H1 (cell line): ENCODE results near the gene INO80C. TPM values are rescaled to one million over a fixed set of nuclear protein-coding genes. Genes with fewer than 3 reads are reported as not detected.

Source experiments
- CTCF ChIA-PET: fragments of 300-600 bp; sonication (Branson Sonifier 250); formaldehyde crosslinking; loops from one replicate; lab custom pipeline; 2021; ENCODE audit not compliant: partially characterized antibody; lab: Charles Lee
- POLR2A ChIA-PET: fragments of 300-600 bp; sonication (Branson Sonifier 250); formaldehyde crosslinking; loops from one replicate; lab custom pipeline; 2021; ENCODE audit warnings: inconsistent platforms; ENCODE audit not compliant: partially characterized antibody; lab: Charles Lee
- DNase-seq, 2 experiments: peaks; one replicate each; pipeline versions ENCODE4 v3.0.0 to v3.0.0-alpha.2; 2010 to 2022; ENCODE audit warnings: low spot score in 2 of 2, low read depth in 1 of 2, mixed read lengths in 1 of 2
- FAIRE-seq: peaks from 2 replicates; lab custom pipeline; 2011; peaks lifted over from hg19 to GRCh38; lab: Jason Lieb, UNC
- H2AFZ ChIP-seq: 2 replicates; pipeline ENCODE4 v1.8.1; 2012; ENCODE audit warnings: low read length, inconsistent platforms
- H2AK5ac ChIP-seq: 2 replicates; pipeline ENCODE4 v1.6.1; 2013; ENCODE audit warnings: low read depth, low read length
- H2BK120ac ChIP-seq: replicated peaks from 2 replicates; pipeline ENCODE3; 2013; ENCODE audit warnings: low read depth, low read length, inconsistent platforms
- H2BK12ac ChIP-seq: 2 replicates; pipeline ENCODE4 v1.6.1; 2013; ENCODE audit warnings: low read depth, low read length
- H2BK15ac ChIP-seq: 2 replicates; pipeline ENCODE4 v1.6.1; 2013; ENCODE audit warnings: low read length
- H2BK20ac ChIP-seq: 2 replicates; pipeline ENCODE4 v1.6.1; 2013; ENCODE audit warnings: low read length
- H2BK5ac ChIP-seq: 2 replicates; pipeline ENCODE4 v1.6.1; 2013; ENCODE audit warnings: low read depth, low read length
- H3K14ac ChIP-seq: 2 replicates; pipeline ENCODE4 v1.6.1; 2013; ENCODE audit warnings: inconsistent platforms; ENCODE audit not compliant: insufficient read length
- H3K18ac ChIP-seq: 2 replicates; pipeline ENCODE4 v1.6.1; 2013; ENCODE audit warnings: low read length; ENCODE audit errors: extremely low read depth
- H3K23ac ChIP-seq: 2 replicates; pipeline ENCODE4 v1.6.1; 2013; ENCODE audit warnings: inconsistent platforms; ENCODE audit not compliant: insufficient read length
- H3K23me2 ChIP-seq: 2 replicates; pipeline ENCODE4 v1.6.1; 2013; ENCODE audit warnings: low read depth, low read length
- H3K27ac ChIP-seq: 2 replicates; pipeline ENCODE4 v1.6.1; 2011; ENCODE audit warnings: low read depth, low read length, inconsistent platforms
- H3K27me3 ChIP-seq, 4 experiments: replicated peaks in 1 of 4; 1 replicate in 1 of 4; 2 replicates in 3 of 4; pipeline versions ENCODE4 v1.6.1 to v1.8.1; 2011 to 2013; ENCODE audit warnings: low read length in 3 of 4, mild to moderate bottlenecking in 3 of 4, inconsistent platforms in 2 of 4, mixed read lengths in 2 of 4, moderate library complexity in 1 of 4; ENCODE audit not compliant: control insufficient read depth in 3 of 4, insufficient read depth in 3 of 4; ENCODE audit errors: extremely low read depth in 1 of 4
- H3K36me3 ChIP-seq, 4 experiments: 2 replicates each; pipeline versions ENCODE4 v1.6.1 to v1.8.1; 2011 to 2013; ENCODE audit warnings: mild to moderate bottlenecking in 4 of 4, low read length in 3 of 4, moderate library complexity in 2 of 4, control low read depth in 1 of 4, inconsistent platforms in 1 of 4; ENCODE audit not compliant: insufficient read depth in 4 of 4, control insufficient read depth in 2 of 4
- H3K4ac ChIP-seq: replicated peaks from 2 replicates; pipeline ENCODE3; 2013; ENCODE audit warnings: low read length, low read depth, mixed read lengths, inconsistent platforms; ENCODE audit not compliant: insufficient read length
- H3K4me1 ChIP-seq, 4 experiments: replicated peaks in 1 of 4; 1 replicate in 1 of 4; 2 replicates in 3 of 4; pipeline versions ENCODE4 v1.6.1 to v1.8.1; 2011 to 2013; ENCODE audit warnings: low read length in 3 of 4, inconsistent platforms in 2 of 4, mixed read lengths in 1 of 4; ENCODE audit not compliant: insufficient read depth in 4 of 4, control insufficient read depth in 3 of 4
- H3K4me2 ChIP-seq, 2 experiments: 2 replicates each; pipeline versions ENCODE4 v1.6.1 to v1.8.1; 2011 to 2013; ENCODE audit warnings: low read depth in 2 of 2, low read length in 2 of 2, control low read depth in 1 of 2, inconsistent platforms in 1 of 2, mild to moderate bottlenecking in 1 of 2; ENCODE audit not compliant: insufficient read depth in 1 of 2
- H3K4me3 ChIP-seq, 4 experiments: fragments of 200-600, 300-600 bp in 1 of 4; sonication (generic), shearing (Covaris generic), sonication (Bioruptor Twin) in 1 of 4; 2 replicates each; pipeline versions ENCODE4 v1.5.1 to v1.8.1; 2011 to 2016; ENCODE audit warnings: low read length in 4 of 4, low read depth in 3 of 4, control low read depth in 2 of 4, inconsistent platforms in 2 of 4, mild to moderate bottlenecking in 2 of 4, mixed read lengths in 1 of 4, moderate library complexity in 1 of 4; ENCODE audit not compliant: insufficient read depth in 2 of 4; ENCODE audit errors: extremely low read depth in 1 of 4
- H3K56ac ChIP-seq: replicated peaks from 2 replicates; pipeline ENCODE3; 2013; ENCODE audit warnings: low read depth, mild to moderate bottlenecking, mixed read lengths, low read length, inconsistent platforms; ENCODE audit not compliant: insufficient read length
- H3K79me1 ChIP-seq: 2 replicates; pipeline ENCODE4 v1.6.1; 2013; ENCODE audit warnings: low read depth, low read length, control low read depth
- H3K79me2 ChIP-seq, 2 experiments: 2 replicates each; pipeline versions ENCODE4 v1.6.1 to v1.8.1; 2012 to 2013; ENCODE audit warnings: low read length in 2 of 2, mild to moderate bottlenecking in 2 of 2, inconsistent platforms in 1 of 2; ENCODE audit not compliant: insufficient read depth in 2 of 2, control insufficient read depth in 1 of 2
- H3K9ac ChIP-seq, 4 experiments: replicated peaks in 1 of 4; 1 replicate in 1 of 4; 2 replicates in 3 of 4; pipeline versions ENCODE4 v1.6.1 to v1.8.1; 2011 to 2013; ENCODE audit warnings: low read depth in 3 of 4, low read length in 3 of 4, control low read depth in 2 of 4, mild to moderate bottlenecking in 2 of 4, moderate library complexity in 2 of 4, inconsistent platforms in 1 of 4; ENCODE audit errors: extremely low read depth in 1 of 4
- H3K9me3 ChIP-seq, 2 experiments: 2 replicates each; pipeline versions ENCODE4 v1.6.1 to v1.8.1; 2012 to 2013; ENCODE audit warnings: mild to moderate bottlenecking in 2 of 2, moderate library complexity in 2 of 2, control low read depth in 1 of 2, inconsistent platforms in 1 of 2, low read depth in 1 of 2, low read length in 1 of 2, mixed read lengths in 1 of 2; ENCODE audit not compliant: insufficient read depth in 2 of 2
- H4K20me1 ChIP-seq, 2 experiments: replicated peaks in 1 of 2; 2 replicates each; pipeline versions ENCODE3 to v1.8.1; 2011 to 2013; ENCODE audit warnings: inconsistent platforms in 2 of 2, low read length in 2 of 2, mild to moderate bottlenecking in 1 of 2; ENCODE audit not compliant: insufficient read depth in 2 of 2, control insufficient read depth in 1 of 2
- H4K5ac ChIP-seq: 2 replicates; pipeline ENCODE4 v1.6.1; 2013; ENCODE audit warnings: low read length, low read depth, mixed read lengths, inconsistent platforms; ENCODE audit not compliant: insufficient read length
- H4K8ac ChIP-seq: 2 replicates; pipeline ENCODE4 v1.8.0; 2013; ENCODE audit warnings: mild to moderate bottlenecking, moderate library complexity, low read length, inconsistent platforms; ENCODE audit not compliant: insufficient read depth; ENCODE audit errors: extremely low read depth
- H4K91ac ChIP-seq: replicated peaks from 2 replicates; pipeline ENCODE3; 2013; ENCODE audit warnings: low read length, mixed read lengths, inconsistent platforms; ENCODE audit not compliant: insufficient read length
- CHD1 ChIP-seq: IDR thresholded peaks from 2 replicates; pipeline ENCODE4 v1.6.1; 2012; ENCODE audit warnings: low read depth, low read length, improper control_type of control experiment
- CREB1 ChIP-seq: IDR thresholded peaks from 2 replicates; pipeline ENCODE4 v1.6.1; 2012; ENCODE audit warnings: inconsistent platforms
- E2F6 ChIP-seq: IDR thresholded peaks from 2 replicates; pipeline ENCODE4 v1.6.1; 2012; ENCODE audit warnings: inconsistent platforms
- EGR1 ChIP-seq: IDR thresholded peaks from 2 replicates; pipeline ENCODE4 v1.6.1; 2011; ENCODE audit warnings: low read depth, low read length, borderline replicate concordance
- FOSL1 ChIP-seq: IDR thresholded peaks from 2 replicates; pipeline ENCODE4 v1.6.1; 2011; ENCODE audit warnings: mild to moderate bottlenecking, low read depth, low read length, moderate library complexity; ENCODE audit not compliant: insufficient read depth
- NANOG ChIP-seq: IDR thresholded peaks from 2 replicates; pipeline ENCODE4 v1.6.1; 2011; ENCODE audit warnings: low read length, low read depth, mild to moderate bottlenecking, inconsistent platforms; ENCODE audit not compliant: insufficient read depth, poor library complexity, severe bottlenecking
- PHF8 ChIP-seq: fragments of 200-600 bp; sonication (generic); conservative IDR thresholded peaks from 2 replicates; pipeline ENCODE4 v1.7.1; 2012; ENCODE audit warnings: low read depth, mild to moderate bottlenecking, inconsistent platforms, low read length, moderate library complexity
- POU5F1 ChIP-seq: IDR thresholded peaks from 2 replicates; pipeline ENCODE4 v1.6.1; 2011; ENCODE audit warnings: low read depth, mild to moderate bottlenecking, low read length, moderate library complexity
- RAD21 ChIP-seq, 2 experiments: IDR thresholded peaks in 1 of 2; conservative IDR thresholded peaks in 1 of 2; 2 replicates each; pipeline ENCODE4 v1.6.1; 2011; ENCODE audit warnings: low read depth in 2 of 2, low read length in 2 of 2, improper control_type of control experiment in 1 of 2, inconsistent platforms in 1 of 2, mild to moderate bottlenecking in 1 of 2, moderate library complexity in 1 of 2
- SAP30 ChIP-seq: fragments of 300-600 bp; sonication (generic); IDR thresholded peaks from 2 replicates; pipeline ENCODE4 v1.7.1; 2012; ENCODE audit warnings: low read length, moderate library complexity, mild to moderate bottlenecking, inconsistent platforms; ENCODE audit not compliant: insufficient read depth, insufficient replicate concordance
- SIN3A ChIP-seq, 2 experiments: IDR thresholded peaks in 1 of 2; conservative IDR thresholded peaks in 1 of 2; 2 replicates each; pipeline ENCODE4 v1.6.1; 2011 to 2012; ENCODE audit warnings: low read length in 2 of 2, improper control_type of control experiment in 1 of 2, low read depth in 1 of 2, mild to moderate bottlenecking in 1 of 2
- SP1 ChIP-seq: IDR thresholded peaks from 2 replicates; pipeline ENCODE4 v1.6.1; 2011; ENCODE audit warnings: low read depth, low read length
- SP2 ChIP-seq: IDR thresholded peaks from 2 replicates; pipeline ENCODE4 v1.6.1; 2012; ENCODE audit warnings: mild to moderate bottlenecking, low read length, inconsistent platforms
- ZNF274 ChIP-seq: IDR thresholded peaks from 2 replicates; pipeline ENCODE4 v1.7.0; 2012; ENCODE audit warnings: low read length, borderline replicate concordance; ENCODE audit errors: extremely low read depth
- WGBS, 2 experiments: shearing (Covaris generic) in 1 of 2; methylation state at CpG; one replicate each; pipeline versions ENCODE4 v1.1.6 to v1.1.7; 2013 to 2015; ENCODE audit warnings: low lambda C conversion rate in 2 of 2, mixed read lengths in 2 of 2, inconsistent platforms in 1 of 2, low coverage in 1 of 2, missing lambda C conversion rate in 1 of 2; ENCODE audit not compliant: insufficient replicate concordance in 2 of 2, insufficient coverage in 1 of 2, insufficient read length in 1 of 2; ENCODE audit errors: extremely low coverage in 1 of 2, missing lambda C conversion rate in 1 of 2; 5-methylcytosine and 5-hydroxymethylcytosine counted together
- polyA plus RNA-seq, 7 experiments: library from polyadenylated mRNA; depleted of rRNA in 3 of 7; stranded (reverse) in 5 of 7; unstranded in 2 of 7; fragments of >200 nt in 5 of 7; fragments of 200-250 nt in 2 of 7; gene quantifications; 1 replicate in 5 of 7; 2 replicates in 1 of 7; 4 replicates in 1 of 7; pipeline versions ENCODE4 v1.2.1 to v1.2.3, GENCODE V29; 2011 to 2013; ENCODE audit warnings: missing spikeins in 2 of 7, mixed read lengths in 2 of 7
- total RNA-seq: library from RNA; stranded (reverse); fragmentation: NEBNext Ultra II Directional; extraction: Animal tissue kit (Norgen Biotek cat#: 25700); gene quantifications from 2 replicates; pipeline ENCODE4 v1.2.1, GENCODE V29; 2021

The INO80C gene
- total and polyA plus RNA-seq, 2 of the 8 experiments (the other 6 are each of a cell fraction or from before 2014, with no cell fraction given): 30.1 to 48.9 TPM

GRCh38 chr18:35504996-35505395 is 7.2 kb upstream of the INO80C start:
- ChIA-PET POLR2A (no interaction called here), CTCF (no interaction called here)
- H2AFZ ChIP-seq: no peak overlapping the region
- no peaks in the 10 kb centered on the region for H3K23me2 ChIP-seq
- no peak overlapping the region for H2AK5ac ChIP-seq
- H4K91ac ChIP-seq: no peak overlapping the region
- no peak overlapping the region for H3K27ac ChIP-seq
- H3K56ac ChIP-seq: no peak overlapping the region
- H3K79me1 ChIP-seq: no peaks in the 10 kb centered on the region
- no peaks in the 10 kb centered on the region for H3K79me2 ChIP-seq
- DNase-seq: no peak
- H3K18ac ChIP-seq: no peak overlapping the region
- no peak overlapping the region for H2BK5ac ChIP-seq
- no peaks in the 10 kb centered on the region for H3K27me3 ChIP-seq
- no peak overlapping the region for H2BK12ac ChIP-seq
- H4K5ac ChIP-seq: no peak overlapping the region
- no peak overlapping the region for H4K8ac ChIP-seq
- H2BK15ac ChIP-seq: no peak overlapping the region
- no peak overlapping the region for H2BK120ac ChIP-seq
- H3K9ac ChIP-seq: no peak overlapping the region
- H3K14ac ChIP-seq: no peak overlapping the region
- no peaks in the 10 kb centered on the region for H3K36me3 ChIP-seq
- H3K23ac ChIP-seq: no peak overlapping the region
- H3K4me3 ChIP-seq: no peak overlapping the region
- H4K20me1 ChIP-seq: no peaks in the 10 kb centered on the region
- no peak for FAIRE-seq
- peaks cover 0 to 2% (median under 1%) of the 10 kb centered on the region in 4 experiments; a peak in 3 of 7 replicates for H3K4me1 ChIP-seq
- no peaks in the 10 kb centered on the region for H3K9me3 ChIP-seq
- no peak overlapping the region for H2BK20ac ChIP-seq
- H3K4ac ChIP-seq: no peak overlapping the region
- WGBS, 2 experiments: 88% methylated on average over 4 of the region's 4 CpGs; no CpG with 5 or more reads in 1 of the 2 experiments
- H3K4me2 ChIP-seq: no peak overlapping the region
- TF ChIP-seq SIN3A (conservative IDR thresholded peaks at IDR 0.05 in 1 of 2, IDR thresholded peaks at IDR 0.05 in 1 of 2; ENCODE audit: low read depth in 1 of 2, low read length in 2 of 2): no peak
- no peak for TF ChIP-seq E2F6
- TF ChIP-seq SP2: no peak
- TF ChIP-seq NANOG: no peak
- TF ChIP-seq CREB1: no peak
- no peak for TF ChIP-seq ZNF274
- TF ChIP-seq FOSL1: no peak
- TF ChIP-seq PHF8: no peak
- TF ChIP-seq POU5F1: no peak
- no peak for TF ChIP-seq SAP30
- no peak for TF ChIP-seq EGR1
- no peak for TF ChIP-seq CHD1
- TF ChIP-seq SP1: no peak
- TF ChIP-seq RAD21 (IDR thresholded peaks at IDR 0.05 in 1 of 2, conservative IDR thresholded peaks at IDR 0.05 in 1 of 2; ENCODE audit: low read depth in 2 of 2, low read length in 2 of 2): no peak
